SK-N-SH (cell line): ENCODE data around the gene WDR82.

Source experiments
- CTCF ChIP-seq: fragments of 200-600 bp; sonication (generic); IDR thresholded peaks from 2 replicates; pipeline ENCODE4 v1.6.1; 2017; ENCODE audit warnings: antibody characterized with exemption, mild to moderate bottlenecking, moderate library complexity
- EZH2phosphoT487 ChIP-seq: fragments of 200-600 bp; sonication (generic); IDR thresholded peaks from 2 replicates; pipeline ENCODE4 v1.6.1; 2017; ENCODE audit warnings: low read depth, mixed run types, mild to moderate bottlenecking, antibody characterized with exemption, moderate library complexity, borderline replicate concordance
- FOSL2 ChIP-seq: IDR thresholded peaks from 2 replicates; pipeline ENCODE4 v1.4.0; 2012; ENCODE audit warnings: low read depth, mild to moderate bottlenecking, moderate library complexity, borderline replicate concordance
- GATA2 ChIP-seq: sonication (generic); formaldehyde crosslinking; IDR thresholded peaks from 2 replicates; pipeline ENCODE4 v1.5.0; 2020; ENCODE audit warnings: mild to moderate bottlenecking, missing genetic modification reagents
- JUND ChIP-seq: IDR thresholded peaks from 2 replicates; pipeline ENCODE4 v1.4.0; 2012
- MEF2A ChIP-seq: IDR thresholded peaks from 2 replicates; pipeline ENCODE4 v1.4.0; 2012; ENCODE audit warnings: low read depth, borderline replicate concordance
- POLR2AphosphoS5 ChIP-seq: IDR thresholded peaks from 2 replicates; pipeline ENCODE4 v1.6.1; 2012; ENCODE audit warnings: low read depth, low read length
- RAD21 ChIP-seq: IDR thresholded peaks from 2 replicates; pipeline ENCODE4 v1.6.1; 2012; ENCODE audit warnings: mild to moderate bottlenecking, low read length
- RCOR1 ChIP-seq: fragments of 150-350 bp; IDR thresholded peaks from 2 replicates; pipeline ENCODE4 v1.6.1; 2017; ENCODE audit warnings: antibody characterized with exemption, low read length
- REST ChIP-seq: IDR thresholded peaks from 2 replicates; pipeline ENCODE4 v1.6.1; 2012; ENCODE audit warnings: mild to moderate bottlenecking, low read depth, low read length, moderate library complexity
- SIN3A ChIP-seq: IDR thresholded peaks from 2 replicates; pipeline ENCODE4 v1.6.1; 2012; ENCODE audit warnings: low read depth, mild to moderate bottlenecking, low read length, moderate library complexity, borderline replicate concordance
- TAF1 ChIP-seq: IDR thresholded peaks from 2 replicates; pipeline ENCODE4 v1.6.1; 2012; ENCODE audit warnings: low read depth, mild to moderate bottlenecking, low read length, moderate library complexity, borderline replicate concordance
- TEAD4 ChIP-seq: IDR thresholded peaks from 2 replicates; pipeline ENCODE4 v1.4.0; 2012; ENCODE audit warnings: mild to moderate bottlenecking, borderline replicate concordance; ENCODE audit not compliant: insufficient read depth

- TF ChIP-seq CTCF (no peak), TEAD4 (no peak), MEF2A (no peak), REST (no peak), JUND (no peak), POLR2AphosphoS5 (no peak), GATA2 (CRISPR knock-in tag) (no peak), EZH2phosphoT487 (no peak), SIN3A (no peak), RCOR1 (no peak), TAF1 (no peak), RAD21 (no peak), FOSL2 (no peak)
Measured at GRCh38 chr3:52256622-52257021, 21.8 kb downstream of the WDR82 start.
